H9 (cell line): ENCODE results near the gene EID1. TPM values are rescaled to one million over a fixed set of nuclear protein-coding genes. Genes with fewer than 3 reads are reported as not detected.

Experiments used
- DNase-seq: peaks from one replicate; pipeline ENCODE4 v3.0.0-alpha.2; 2017
- H2AFZ ChIP-seq: one replicate; pipeline ENCODE4 v1.6.1; 2013; ENCODE audit warnings: mild to moderate bottlenecking, low read length, control low read depth, moderate library complexity
- H2AK5ac ChIP-seq: 2 replicates; pipeline ENCODE4 v1.6.1; 2013; ENCODE audit warnings: low read length, control low read depth, mixed read lengths; ENCODE audit not compliant: insufficient read length
- H2BK120ac ChIP-seq: one replicate; pipeline ENCODE4 v1.6.1; 2013; ENCODE audit warnings: low read depth, mild to moderate bottlenecking, low read length, control low read depth, inconsistent platforms; ENCODE audit not compliant: poor library complexity, severe bottlenecking
- H2BK12ac ChIP-seq: 2 replicates; pipeline ENCODE4 v1.6.1; 2013; ENCODE audit warnings: low read length, control low read depth, mixed read lengths, low read depth; ENCODE audit not compliant: insufficient read length
- H2BK15ac ChIP-seq: 2 replicates; pipeline ENCODE4 v1.6.1; 2013; ENCODE audit warnings: low read depth, low read length, control low read depth
- H2BK20ac ChIP-seq: one replicate; pipeline ENCODE4 v1.6.1; 2013; ENCODE audit warnings: low read depth, mild to moderate bottlenecking, low read length, control low read depth, inconsistent platforms; ENCODE audit not compliant: poor library complexity, severe bottlenecking
- H2BK5ac ChIP-seq: 2 replicates; pipeline ENCODE4 v1.6.1; 2013; ENCODE audit warnings: low read length, control low read depth, mixed read lengths; ENCODE audit not compliant: insufficient read length
- H3K14ac ChIP-seq: 2 replicates; pipeline ENCODE4 v1.6.1; 2013; ENCODE audit warnings: low read length, control low read depth; ENCODE audit not compliant: insufficient read depth
- H3K18ac ChIP-seq: 2 replicates; pipeline ENCODE4 v1.6.1; 2013; ENCODE audit warnings: low read depth, mild to moderate bottlenecking, mixed read lengths, low read length, control low read depth; ENCODE audit not compliant: insufficient read length
- H3K23ac ChIP-seq: 2 replicates; pipeline ENCODE4 v1.6.1; 2013; ENCODE audit warnings: low read length, control low read depth, mixed read lengths, low read depth; ENCODE audit not compliant: insufficient read length
- H3K23me2 ChIP-seq: 2 replicates; pipeline ENCODE4 v1.6.1; 2013; ENCODE audit warnings: low read depth, mild to moderate bottlenecking, mixed read lengths, low read length, control low read depth; ENCODE audit not compliant: insufficient read length, poor library complexity, severe bottlenecking
- H3K27ac ChIP-seq: 2 replicates; pipeline ENCODE4 v1.5.1; 2013; ENCODE audit warnings: low read length, control low read depth, mixed read lengths, low read depth; ENCODE audit not compliant: insufficient read length
- H3K27me3 ChIP-seq: 2 replicates; pipeline ENCODE4 v1.6.1; 2013; ENCODE audit warnings: low read length, control low read depth, inconsistent platforms; ENCODE audit not compliant: insufficient read depth
- H3K4ac ChIP-seq: 2 replicates; pipeline ENCODE4 v1.6.1; 2013; ENCODE audit warnings: low read depth, mild to moderate bottlenecking, control low read depth, inconsistent platforms, low read length, moderate library complexity
- H3K4me1 ChIP-seq: 2 replicates; pipeline ENCODE4 v1.6.1; 2013; ENCODE audit warnings: low read length, control low read depth, inconsistent platforms; ENCODE audit not compliant: insufficient read depth
- H3K4me2 ChIP-seq: 2 replicates; pipeline ENCODE4 v1.6.1; 2013; ENCODE audit warnings: low read length, control low read depth, mixed read lengths; ENCODE audit not compliant: insufficient read length, insufficient read depth
- H3K56ac ChIP-seq: 2 replicates; pipeline ENCODE4 v1.6.1; 2013; ENCODE audit warnings: low read depth, mild to moderate bottlenecking, mixed read lengths, low read length, control low read depth; ENCODE audit not compliant: insufficient read length
- H3K79me1 ChIP-seq: 2 replicates; pipeline ENCODE4 v1.6.1; 2013; ENCODE audit warnings: low read depth, mild to moderate bottlenecking, moderate library complexity, low read length, control low read depth, inconsistent platforms; ENCODE audit not compliant: insufficient read depth, poor library complexity, severe bottlenecking
- H3K79me2 ChIP-seq: 2 replicates; pipeline ENCODE4 v1.6.1; 2013; ENCODE audit warnings: low read length, control low read depth, inconsistent platforms; ENCODE audit not compliant: insufficient read depth
- H3K9ac ChIP-seq: 2 replicates; pipeline ENCODE4 v1.6.1; 2013; ENCODE audit warnings: low read length, control low read depth, mixed read lengths; ENCODE audit not compliant: insufficient read length; ENCODE audit errors: extremely low read depth
- H3K9me3 ChIP-seq: one replicate; pipeline ENCODE4 v1.6.1; 2013; ENCODE audit warnings: low read depth, low read length, inconsistent platforms; ENCODE audit not compliant: control insufficient read depth
- H3T11ph ChIP-seq: one replicate; pipeline ENCODE4 v1.6.1; 2013; ENCODE audit warnings: mild to moderate bottlenecking, low read length, control low read depth, inconsistent platforms
- H4K20me1 ChIP-seq: one replicate; pipeline ENCODE4 v1.6.1; 2013; ENCODE audit not compliant: control insufficient read depth, insufficient read length, insufficient read depth
- H4K5ac ChIP-seq: 2 replicates; pipeline ENCODE4 v1.6.1; 2013; ENCODE audit warnings: low read depth, mild to moderate bottlenecking, mixed read lengths, low read length, control low read depth; ENCODE audit not compliant: insufficient read length
- H4K8ac ChIP-seq: replicated peaks from 2 replicates; pipeline ENCODE4 v1.6.1; 2013; ENCODE audit warnings: low read length, control low read depth, mixed read lengths, low read depth; ENCODE audit not compliant: insufficient read length
- H4K91ac ChIP-seq: 2 replicates; pipeline ENCODE4 v1.6.1; 2013; ENCODE audit warnings: low read depth, mild to moderate bottlenecking, moderate library complexity, mixed read lengths, low read length, control low read depth; ENCODE audit not compliant: insufficient read length
- H3K27ac Mint-ChIP-seq, 3 experiments: 2 replicates in 2 of 3; 3 replicates in 1 of 3; pipeline ENCODE4 v1.8.0; 2020 to 2021; ENCODE audit warnings: mixed read lengths in 3 of 3, mild to moderate bottlenecking in 1 of 3, moderate library complexity in 1 of 3
- H3K27me3 Mint-ChIP-seq: 2 replicates; pipeline ENCODE4 v1.8.0; 2021; ENCODE audit warnings: low read depth, mild to moderate bottlenecking, moderate library complexity, mixed read lengths
- H3K36me3 Mint-ChIP-seq, 3 experiments: 2 replicates in 2 of 3; 3 replicates in 1 of 3; pipeline ENCODE4 v1.8.0; 2020 to 2021; ENCODE audit warnings: low read depth in 3 of 3, mixed read lengths in 3 of 3; ENCODE audit not compliant: insufficient read depth in 1 of 3
- H3K4me1 Mint-ChIP-seq, 2 experiments: 2 replicates each; pipeline ENCODE4 v1.8.0; 2020; ENCODE audit warnings: mixed read lengths in 2 of 2
- H3K4me3 Mint-ChIP-seq, 2 experiments: 2 replicates in 1 of 2; 3 replicates in 1 of 2; pipeline ENCODE4 v1.8.0; 2020 to 2021; ENCODE audit warnings: mild to moderate bottlenecking in 2 of 2, mixed read lengths in 2 of 2, moderate library complexity in 1 of 2
- H3K9me3 Mint-ChIP-seq, 2 experiments: 2 replicates in 1 of 2; 3 replicates in 1 of 2; pipeline ENCODE4 v1.8.0; 2020; ENCODE audit warnings: mild to moderate bottlenecking in 2 of 2, mixed read lengths in 2 of 2, moderate library complexity in 1 of 2
- total RNA-seq: library from RNA; stranded (reverse); gene quantifications from 2 replicates; pipeline ENCODE4 v1.2.1, GENCODE V29; 2021
- TF ChIP-seq, protein P1 (sequence below): fragments of 200-600 bp; sonication (generic); conservative IDR thresholded peaks from 3 replicates; pipeline ENCODE4 v1.8.0; 2021; ENCODE audit warnings: antibody characterized with exemption, mild to moderate bottlenecking

EID1 gene
- total RNA-seq, 1 experiment from 2014 or later: 113 TPM

DNA sequence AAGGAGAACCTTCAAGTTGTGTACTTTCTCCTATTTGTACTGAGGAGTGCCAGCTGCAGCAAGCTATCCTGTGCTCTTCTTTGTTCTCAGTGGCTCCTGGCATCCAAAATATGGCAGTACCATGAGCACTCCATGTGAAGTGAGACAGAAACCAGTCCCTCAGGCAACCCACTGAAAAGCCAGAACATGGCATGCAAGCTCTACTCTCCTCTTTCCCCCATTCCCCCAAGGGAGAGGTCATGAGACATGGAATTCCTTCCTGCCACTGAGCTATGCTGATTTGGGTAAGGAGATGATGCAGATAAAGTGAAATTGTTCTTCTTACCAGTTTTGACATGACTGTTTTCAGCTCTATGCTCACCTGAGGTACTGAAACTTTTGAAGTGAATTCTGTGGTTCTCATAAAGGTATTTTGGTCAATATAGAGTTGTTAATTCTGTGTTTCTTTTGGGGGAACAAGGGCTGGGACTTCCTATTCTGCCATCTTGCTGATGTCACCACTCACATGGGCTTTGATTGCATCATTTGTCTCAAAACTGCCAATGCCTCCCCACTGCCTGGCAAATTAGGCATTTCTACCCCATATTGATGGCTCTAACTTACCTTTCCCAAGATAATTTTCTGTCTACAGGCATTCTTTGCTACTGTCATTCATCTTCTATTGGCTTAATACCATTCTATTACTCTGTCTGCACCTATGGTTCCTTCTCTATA, 44.3 kb upstream of the EID1 start:
- H3K23ac ChIP-seq: no peak overlapping the region
- no peak overlapping the region for H3K4ac ChIP-seq
- H3K9me3 ChIP-seq: no peaks in the 10 kb centered on the region
- TF ChIP-seq, protein P1, sequence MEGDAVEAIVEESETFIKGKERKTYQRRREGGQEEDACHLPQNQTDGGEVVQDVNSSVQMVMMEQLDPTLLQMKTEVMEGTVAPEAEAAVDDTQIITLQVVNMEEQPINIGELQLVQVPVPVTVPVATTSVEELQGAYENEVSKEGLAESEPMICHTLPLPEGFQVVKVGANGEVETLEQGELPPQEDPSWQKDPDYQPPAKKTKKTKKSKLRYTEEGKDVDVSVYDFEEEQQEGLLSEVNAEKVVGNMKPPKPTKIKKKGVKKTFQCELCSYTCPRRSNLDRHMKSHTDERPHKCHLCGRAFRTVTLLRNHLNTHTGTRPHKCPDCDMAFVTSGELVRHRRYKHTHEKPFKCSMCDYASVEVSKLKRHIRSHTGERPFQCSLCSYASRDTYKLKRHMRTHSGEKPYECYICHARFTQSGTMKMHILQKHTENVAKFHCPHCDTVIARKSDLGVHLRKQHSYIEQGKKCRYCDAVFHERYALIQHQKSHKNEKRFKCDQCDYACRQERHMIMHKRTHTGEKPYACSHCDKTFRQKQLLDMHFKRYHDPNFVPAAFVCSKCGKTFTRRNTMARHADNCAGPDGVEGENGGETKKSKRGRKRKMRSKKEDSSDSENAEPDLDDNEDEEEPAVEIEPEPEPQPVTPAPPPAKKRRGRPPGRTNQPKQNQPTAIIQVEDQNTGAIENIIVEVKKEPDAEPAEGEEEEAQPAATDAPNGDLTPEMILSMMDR: no peak
- no peak for DNase-seq
- no peaks in the 10 kb centered on the region for H3K4me1 ChIP-seq
- H2BK20ac ChIP-seq: no peak overlapping the region
- no peaks in the 10 kb centered on the region for H3K79me1 ChIP-seq
- H2AFZ ChIP-seq: no peak overlapping the region
- H3T11ph ChIP-seq: no peak overlapping the region
- H3K14ac ChIP-seq: no peak overlapping the region
- H2AK5ac ChIP-seq: no peak overlapping the region
- no peaks in the 10 kb centered on the region for H3K23me2 ChIP-seq
- H3K27me3 ChIP-seq: no peaks in the 10 kb centered on the region
- no peaks in the 10 kb centered on the region for H3K9me3 Mint-ChIP-seq
- no peak overlapping the region for H2BK120ac ChIP-seq
- 0 out of 4 replicates have a peak, but pooled peaks cover 0 to 3% of the 10 kb centered on the region in 2 experiments for H3K4me1 Mint-ChIP-seq
- no peak overlapping the region for H3K27ac Mint-ChIP-seq
- no peak overlapping the region for H4K91ac ChIP-seq
- no peak overlapping the region for H3K9ac ChIP-seq
- H3K79me2 ChIP-seq: no peaks in the 10 kb centered on the region
- no peak overlapping the region for H3K4me3 Mint-ChIP-seq
- no peak overlapping the region for H3K56ac ChIP-seq
- no peak overlapping the region for H4K8ac ChIP-seq
- H2BK12ac ChIP-seq: no peak overlapping the region
- no peak overlapping the region for H3K27ac ChIP-seq
- no peak overlapping the region for H2BK5ac ChIP-seq
- no peak overlapping the region for H3K18ac ChIP-seq
- H3K36me3 Mint-ChIP-seq: no peaks in the 10 kb centered on the region
- H3K4me2 ChIP-seq: no peak overlapping the region
- H2BK15ac ChIP-seq: no peak overlapping the region
- H3K27me3 Mint-ChIP-seq: no peaks in the 10 kb centered on the region; the same call in 1 of the 2 replicates
- H4K20me1 ChIP-seq: no peaks in the 10 kb centered on the region
- no peak overlapping the region for H4K5ac ChIP-seq
